HepG2 (cell line): Measurements from ENCODE around the gene SCN9A. TPM values are rescaled to one million over a fixed set of nuclear protein-coding genes. Genes with fewer than 3 reads are reported as not detected.
A peak's percentile ranks its signal among the peaks of the same experiment; 100 is the strongest.

Source experiments
- AGO1 ChIP-seq: fragments of 200-400 bp; formaldehyde crosslinking; IDR thresholded peaks from 2 replicates; pipeline ENCODE4 v1.6.1; 2017; ENCODE audit warnings: mild to moderate bottlenecking, low read depth, low read length, moderate library complexity; ENCODE audit not compliant: poor library complexity, severe bottlenecking
- ATF7 ChIP-seq, 2 experiments: fragments of 450-650 bp in 1 of 2; sonication (generic) in 1 of 2; formaldehyde crosslinking in 1 of 2; IDR thresholded peaks; 2 replicates each; pipeline versions ENCODE4 v1.4.0 to v1.6.1; 2016 to 2020; ENCODE audit warnings: antibody characterized with exemption in 1 of 2, mild to moderate bottlenecking in 1 of 2, missing genetic modification reagents in 1 of 2
- CREB1 ChIP-seq, 2 experiments: fragments of 450-650 bp in 1 of 2; IDR thresholded peaks; 2 replicates each; pipeline ENCODE4 v1.6.1; 2016 to 2017; ENCODE audit warnings: control low read depth in 1 of 2, mild to moderate bottlenecking in 1 of 2, missing compliant biosample characterization in 1 of 2, missing genetic modification characterization in 1 of 2
- DNMT1 ChIP-seq: sonication (generic); formaldehyde crosslinking; IDR thresholded peaks from 2 replicates; pipeline ENCODE4 v1.5.1; 2020; ENCODE audit warnings: mild to moderate bottlenecking, missing genetic modification reagents
- GTF2F1 ChIP-seq: fragments of 150-350 bp; IDR thresholded peaks from 2 replicates; pipeline ENCODE4 v1.6.1; 2014; ENCODE audit warnings: low read length
- MED1 ChIP-seq: sonication (generic); formaldehyde crosslinking; IDR thresholded peaks from 2 replicates; pipeline ENCODE4 v1.4.0; 2020; ENCODE audit warnings: missing genetic modification reagents
- RFX1 ChIP-seq: fragments of 450-650 bp; IDR thresholded peaks from 2 replicates; pipeline ENCODE4 v1.6.1; 2017
- SMC3 ChIP-seq: IDR thresholded peaks from 2 replicates; pipeline ENCODE4 v1.6.1; 2011; ENCODE audit warnings: low read length, improper control_type of control experiment
- SP2 ChIP-seq: sonication (generic); formaldehyde crosslinking; IDR thresholded peaks from 2 replicates; pipeline ENCODE4 v1.5.1; 2020; ENCODE audit warnings: mild to moderate bottlenecking, missing genetic modification reagents
- ZKSCAN8 ChIP-seq: IDR thresholded peaks from 2 replicates; pipeline ENCODE4 v1.6.1; 2016; ENCODE audit warnings: borderline replicate concordance, missing genetic modification reagents, missing compliant biosample characterization
- ZNF546 ChIP-seq: sonication (generic); formaldehyde crosslinking; conservative IDR thresholded peaks from 2 replicates; pipeline ENCODE4 v1.8.1; 2023; ENCODE audit warnings: mild to moderate bottlenecking, missing genetic modification reagents
- ZNF720 ChIP-seq: sonication (generic); formaldehyde crosslinking; IDR thresholded peaks from 2 replicates; pipeline ENCODE4 v1.4.0; 2020; ENCODE audit warnings: missing genetic modification reagents
- ZSCAN25 ChIP-seq: sonication (generic); formaldehyde crosslinking; IDR thresholded peaks from 2 replicates; pipeline ENCODE4 v1.8.0; 2022; ENCODE audit warnings: mild to moderate bottlenecking, missing genetic modification reagents
- polyA plus RNA-seq, 8 experiments: library from polyadenylated mRNA; depleted of rRNA in 3 of 8; stranded (reverse) in 7 of 8; unstranded in 1 of 8; fragments of >200 nt; fragmentation: Illumina TruSeq in 4 of 8; extraction: Trizol in 4 of 8; gene quantifications; 2 replicates each; pipeline versions ENCODE4 v1.2.1 to v1.2.3, GENCODE V29; 2011 to 2016; ENCODE audit warnings: low read depth in 4 of 8, missing spikeins in 1 of 8, mixed read lengths in 1 of 8; ENCODE audit not compliant: insufficient read depth in 1 of 8
- total RNA-seq, 5 experiments: library from RNA; depleted of rRNA; stranded (reverse); fragments of >200 nt; fragmentation: Illumina TruSeq; extraction: Trizol; gene quantifications; 2 replicates each; pipeline ENCODE4 v1.2.3, GENCODE V29; 2016; ENCODE audit warnings: low read depth in 1 of 5
- TF ChIP-seq, protein P1 (sequence below): sonication (generic); formaldehyde crosslinking; IDR thresholded peaks from 2 replicates; pipeline ENCODE4 v1.4.0; 2020; ENCODE audit warnings: mild to moderate bottlenecking, missing genetic modification reagents

Gene SCN9A
- total and polyA plus RNA-seq, 2 of the 13 experiments (the other 11 are each of a cell fraction or from before 2014, with no cell fraction given), result 15.3 to 24.3 TPM

DNA sequence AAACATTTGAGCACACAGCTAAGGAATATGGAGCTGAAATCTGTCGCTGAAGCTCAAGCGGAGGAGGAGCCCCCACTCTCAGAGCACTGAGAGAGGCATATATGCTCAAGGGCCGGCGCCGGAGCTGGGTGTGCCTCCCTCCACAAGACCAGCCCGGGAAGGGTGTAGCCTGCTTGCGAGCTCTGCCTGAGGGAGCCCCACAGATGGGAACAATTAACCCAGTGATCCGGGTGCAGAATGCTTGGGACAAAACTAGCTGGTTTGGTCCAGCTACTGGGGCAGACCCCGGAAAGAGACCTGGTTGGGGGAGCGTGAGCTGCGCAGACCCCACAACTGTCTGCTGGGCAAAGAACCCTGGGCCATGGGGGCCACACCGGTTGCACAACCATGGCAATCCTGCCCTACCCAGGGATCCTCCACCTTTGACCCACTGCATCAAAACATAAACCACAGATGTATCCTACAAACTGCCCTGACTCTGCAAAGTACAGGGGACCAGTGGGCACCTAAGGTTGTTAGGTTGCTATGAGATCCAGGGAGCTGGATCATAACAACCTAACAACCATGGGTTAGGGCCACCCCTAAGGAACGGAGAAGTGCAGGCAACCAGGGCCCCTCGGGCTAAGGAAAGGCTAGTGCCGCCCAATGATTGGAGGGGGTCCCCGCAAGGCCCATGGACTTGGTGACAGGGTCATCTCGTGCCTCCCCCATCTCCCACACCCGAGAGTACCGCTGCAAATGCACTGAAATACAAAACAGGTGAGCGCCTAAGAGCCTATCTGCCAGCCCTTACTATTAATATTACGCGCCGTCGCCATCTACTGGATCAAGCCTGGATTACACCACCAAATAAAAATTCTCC lies 194.6 kb downstream of the SCN9A start (continued):
- TF ChIP-seq, protein P1, sequence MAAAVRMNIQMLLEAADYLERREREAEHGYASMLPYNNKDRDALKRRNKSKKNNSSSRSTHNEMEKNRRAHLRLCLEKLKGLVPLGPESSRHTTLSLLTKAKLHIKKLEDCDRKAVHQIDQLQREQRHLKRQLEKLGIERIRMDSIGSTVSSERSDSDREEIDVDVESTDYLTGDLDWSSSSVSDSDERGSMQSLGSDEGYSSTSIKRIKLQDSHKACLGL (CRISPR knock-in tag), result peak; percentile 50; the same call in 1 of the 2 replicates
- TF ChIP-seq SP2 (no peak), AGO1 (no peak), ZSCAN25 (CRISPR knock-in tag) (0 out of 2 replicates have a peak, but pooled peaks have one; percentile 27), RFX1 (no peak), ATF7 (IDR thresholded peaks at IDR 0.05) (no peak), ATF7 (CRISPR knock-in tag; IDR thresholded peaks at IDR 0.05) (no peak), CREB1 (IDR thresholded peaks at IDR 0.05) (no peak), CREB1 (CRISPR knock-in tag; IDR thresholded peaks at IDR 0.05) (0 out of 2 replicates have a peak, but pooled peaks have one; percentile 10), ZKSCAN8 (CRISPR knock-in tag) (no peak), MED1 (CRISPR knock-in tag) (peak; percentile 45; the same call in 1 of the 2 replicates), SMC3 (peak; percentile 98), ZNF546 (CRISPR knock-in tag) (no peak), DNMT1 (CRISPR knock-in tag) (no peak), GTF2F1 (no peak), ZNF720 (CRISPR knock-in tag) (no peak)
